SK-N-MC (cell line): Measurements from ENCODE around the gene RANBP3L.

Experiments
- EZH2 ChIP-seq: fragments of 200-600 bp; sonication (generic); IDR thresholded peaks from one replicate; pipeline ENCODE4 v1.6.1; 2017; ENCODE audit warnings: antibody characterized with exemption
- POLR2AphosphoS5 ChIP-seq: IDR thresholded peaks from 2 replicates; pipeline ENCODE4 v1.6.1; 2012; ENCODE audit warnings: mild to moderate bottlenecking, low read depth, low read length, borderline replicate concordance

DNA sequence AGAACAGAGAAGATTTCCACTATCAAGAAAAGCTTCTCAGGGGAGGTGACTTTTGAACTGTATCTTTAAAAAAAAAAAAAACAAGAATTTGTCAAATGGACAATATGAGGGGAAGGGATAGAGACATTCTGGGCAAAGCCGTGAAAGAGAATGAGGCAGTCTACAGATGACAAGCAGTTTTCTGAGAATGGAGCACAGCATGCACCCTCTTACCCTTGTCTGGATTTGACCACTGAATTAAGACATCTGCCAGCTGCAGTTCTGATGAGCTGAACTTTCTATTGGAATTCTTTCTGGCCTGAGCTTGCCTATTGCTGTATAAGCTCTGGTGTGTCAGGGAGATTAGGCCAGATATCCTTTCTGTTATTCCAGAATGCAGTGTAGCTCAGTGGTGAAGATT, 10.3 kb upstream of the RANBP3L start:
- TF ChIP-seq EZH2, result no peak
- no peak for TF ChIP-seq POLR2AphosphoS5
